Progenitor cell of endocrine pancreas (in vitro differentiated cells): ENCODE results near the gene DPEP3. TPM values are rescaled to one million over a fixed set of nuclear protein-coding genes. Genes with fewer than 3 reads are reported as not detected.
"Not testable (repeated sequence)": the region's sequence is repeated elsewhere in the genome, so short reads cannot be mapped to it uniquely, and the experiment has no call there.

Experiments used
- DNase-seq: peaks from one replicate; pipeline ENCODE4 v3.0.0; 2021; ENCODE audit warnings: low spot score; ENCODE audit not compliant: unreplicated experiment
- H3K27ac Mint-ChIP-seq: 2 replicates; pipeline ENCODE4 v1.8.0; 2021; ENCODE audit warnings: mild to moderate bottlenecking, moderate library complexity, mixed read lengths
- H3K27me3 Mint-ChIP-seq: 2 replicates; pipeline ENCODE4 v1.8.0; 2021; ENCODE audit warnings: mixed read lengths
- H3K36me3 Mint-ChIP-seq: 2 replicates; pipeline ENCODE4 v1.8.0; 2022; ENCODE audit warnings: mixed read lengths; ENCODE audit not compliant: insufficient read depth
- H3K4me1 Mint-ChIP-seq: 2 replicates; pipeline ENCODE4 v1.8.0; 2021; ENCODE audit warnings: low read depth, mixed read lengths
- H3K4me3 Mint-ChIP-seq: 2 replicates; pipeline ENCODE4 v1.8.0; 2021; ENCODE audit warnings: low read depth, mild to moderate bottlenecking, moderate library complexity, mixed read lengths
- H3K9me3 Mint-ChIP-seq: 2 replicates; pipeline ENCODE4 v1.8.0; 2021; ENCODE audit warnings: low read depth, mixed read lengths
- CTCF ChIP-seq: fragments of 200-600 bp; sonication (generic); IDR thresholded peaks from one replicate; pipeline ENCODE4 v1.5.0; 2021; ENCODE audit warnings: antibody characterized with exemption, mild to moderate bottlenecking; ENCODE audit not compliant: unreplicated experiment
- total RNA-seq: library from RNA; stranded (reverse); gene quantifications from 2 replicates; pipeline ENCODE4 v1.2.1, GENCODE V29; 2021

The DPEP3 gene
- total RNA-seq, 1 donor from 2014 or later: not detected

- H3K27ac Mint-ChIP-seq: no peak overlapping the region
- no peak for TF ChIP-seq CTCF
- no peaks in the 10 kb centered on the region for H3K4me1 Mint-ChIP-seq
- no peaks in the 10 kb centered on the region for H3K9me3 Mint-ChIP-seq
- no peaks in the 10 kb centered on the region for H3K36me3 Mint-ChIP-seq
- no peak overlapping the region for H3K4me3 Mint-ChIP-seq
- no peak for DNase-seq
- H3K27me3 Mint-ChIP-seq: no peaks in the 10 kb centered on the region
Observed at GRCh38 chr16:67977469-67978227, 2.7 kb downstream of the DPEP3 start.

- DNase-seq: no peak
- no peak for TF ChIP-seq CTCF
- Mint-ChIP-seq H3K36me3 (no peaks in the 10 kb centered on the region), H3K4me3 (no peak overlapping the region), H3K4me1 (no peaks in the 10 kb centered on the region), H3K27me3 (no peaks in the 10 kb centered on the region), H3K27ac (no peak overlapping the region), H3K9me3 (no peaks in the 10 kb centered on the region)
Observed at GRCh38 chr16:67977005-67977404, 3.3 kb downstream of the DPEP3 start.

GRCh38 chr16:67976205-67976604 lies 4.1 kb downstream of the DPEP3 start:
- DNase-seq: no peak
- H3K4me1 Mint-ChIP-seq: no peaks in the 10 kb centered on the region
- H3K9me3 Mint-ChIP-seq: no peaks in the 10 kb centered on the region
- no peak overlapping the region for H3K4me3 Mint-ChIP-seq
- peak overlapping the region; percentile 21 for H3K27ac Mint-ChIP-seq
- H3K36me3 Mint-ChIP-seq: no peaks in the 10 kb centered on the region
- H3K27me3 Mint-ChIP-seq: no peaks in the 10 kb centered on the region
- TF ChIP-seq CTCF: no peak

- DNase-seq: no peak
- Mint-ChIP-seq H3K36me3 (no peaks in the 10 kb centered on the region), H3K27me3 (no peaks in the 10 kb centered on the region), H3K27ac (no peak overlapping the region), H3K4me3 (no peak overlapping the region), H3K4me1 (no peaks in the 10 kb centered on the region), H3K9me3 (no peaks in the 10 kb centered on the region)
- TF ChIP-seq CTCF: no peak
Observed at GRCh38 chr16:67975321-67976105, 4.8 kb downstream of the DPEP3 start.

GRCh38 chr16:67972285-67972684 lies 8.0 kb downstream of the DPEP3 start:
- H3K36me3 Mint-ChIP-seq, H3K4me1 Mint-ChIP-seq, DNase-seq, H3K9me3 Mint-ChIP-seq, H3K27ac Mint-ChIP-seq, H3K27me3 Mint-ChIP-seq, H3K4me3 Mint-ChIP-seq: not testable (repeated sequence)

- no peak overlapping the region for H3K4me3 Mint-ChIP-seq
- H3K27ac Mint-ChIP-seq: no peak overlapping the region
- H3K27me3 Mint-ChIP-seq: no peaks in the 10 kb centered on the region
- no peaks in the 10 kb centered on the region for H3K36me3 Mint-ChIP-seq
- H3K4me1 Mint-ChIP-seq: peaks cover 20% of the 10 kb centered on the region
- DNase-seq: no peak
- TF ChIP-seq CTCF: no peak
- no peaks in the 10 kb centered on the region for H3K9me3 Mint-ChIP-seq
Observed at GRCh38 chr16:67971111-67971510, 9.2 kb downstream of the DPEP3 start.
